ENCODE data around the gene CCDC8. TPM values are rescaled to one million over a fixed set of nuclear protein-coding genes. Genes with fewer than 3 reads are reported as not detected.

Gene CCDC8
- polyA plus RNA-seq, 1 experiment = 9.2 TPM

DNA sequence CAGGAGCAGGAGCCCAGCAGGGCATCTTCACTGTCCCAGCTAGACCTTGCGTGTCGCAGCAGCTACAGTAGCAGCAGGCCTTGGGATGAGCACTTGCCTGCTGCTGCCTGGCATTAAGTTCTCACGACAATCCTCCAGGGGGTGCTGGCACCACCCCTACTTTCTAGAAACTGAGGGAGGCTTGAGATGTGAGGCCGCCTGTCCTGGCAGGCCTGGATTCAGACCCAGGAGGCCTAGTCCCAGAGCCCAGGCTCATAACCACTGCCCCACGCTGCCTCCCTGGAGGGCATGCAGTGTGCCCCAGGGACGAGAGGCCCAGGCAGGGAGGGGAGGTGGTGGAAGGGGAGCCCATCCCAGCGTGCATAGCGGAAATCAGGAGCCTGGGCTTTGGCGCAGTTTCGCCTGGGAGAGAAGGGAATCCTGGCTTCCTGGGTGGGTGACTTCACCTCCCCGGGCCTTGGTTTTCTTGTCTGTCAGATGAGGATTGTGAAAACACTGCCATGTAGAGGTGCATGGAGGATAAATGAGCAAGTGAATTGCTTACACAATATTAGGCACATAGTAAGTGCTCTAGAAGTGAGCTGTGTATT lies 40.4 kb downstream of the CCDC8 start:
- TF ChIP-seq, protein P1, sequence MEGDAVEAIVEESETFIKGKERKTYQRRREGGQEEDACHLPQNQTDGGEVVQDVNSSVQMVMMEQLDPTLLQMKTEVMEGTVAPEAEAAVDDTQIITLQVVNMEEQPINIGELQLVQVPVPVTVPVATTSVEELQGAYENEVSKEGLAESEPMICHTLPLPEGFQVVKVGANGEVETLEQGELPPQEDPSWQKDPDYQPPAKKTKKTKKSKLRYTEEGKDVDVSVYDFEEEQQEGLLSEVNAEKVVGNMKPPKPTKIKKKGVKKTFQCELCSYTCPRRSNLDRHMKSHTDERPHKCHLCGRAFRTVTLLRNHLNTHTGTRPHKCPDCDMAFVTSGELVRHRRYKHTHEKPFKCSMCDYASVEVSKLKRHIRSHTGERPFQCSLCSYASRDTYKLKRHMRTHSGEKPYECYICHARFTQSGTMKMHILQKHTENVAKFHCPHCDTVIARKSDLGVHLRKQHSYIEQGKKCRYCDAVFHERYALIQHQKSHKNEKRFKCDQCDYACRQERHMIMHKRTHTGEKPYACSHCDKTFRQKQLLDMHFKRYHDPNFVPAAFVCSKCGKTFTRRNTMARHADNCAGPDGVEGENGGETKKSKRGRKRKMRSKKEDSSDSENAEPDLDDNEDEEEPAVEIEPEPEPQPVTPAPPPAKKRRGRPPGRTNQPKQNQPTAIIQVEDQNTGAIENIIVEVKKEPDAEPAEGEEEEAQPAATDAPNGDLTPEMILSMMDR (IDR thresholded peaks at IDR 0.05; ENCODE audit: low read depth, low read length) = peak; percentile 50
- no peak for DNase-seq (ENCODE audit: low read depth, low spot score)
- ChIA-PET POLR2A (interaction anchor here (1.3 kb wide), 1 partner anchor 18 kb away, joined by 3 read pairs; no protein-coding TSS in a partner anchor), CTCF (interaction anchor here (0.5 to 1.6 kb wide), 6 partner anchors 15 to 170 kb away, joined by 3 to 5 read pairs (median 4); no protein-coding TSS in a partner anchor)
- H3K27ac ChIP-seq (ENCODE audit: low read depth, low read length) = peak overlapping the region; percentile 83
- no peaks in the 10 kb centered on the region for H3K27me3 ChIP-seq (ENCODE audit: control insufficient read depth, insufficient read depth, low read length)
- H3K9me3 ChIP-seq (ENCODE audit: control insufficient read depth, insufficient read depth, low read length) = no peaks in the 10 kb centered on the region; the same call in 1 of the 2 replicates
- no peak overlapping the region for H3K4me3 ChIP-seq (ENCODE audit: low read depth, low read length)

GRCh38 chr19:46371371-46371901 lies 41.9 kb downstream of the CCDC8 start:
- no peak overlapping the region for H3K27ac ChIP-seq (ENCODE audit: low read depth, low read length)
- TF ChIP-seq, protein P1 (IDR thresholded peaks at IDR 0.05; ENCODE audit: low read depth, low read length) = no peak
- DNase-seq (ENCODE audit: low read depth, low spot score) = no peak
- H3K27me3 ChIP-seq (ENCODE audit: control insufficient read depth, insufficient read depth, low read length) = no peaks in the 10 kb centered on the region
- no peak overlapping the region for H3K4me3 ChIP-seq (ENCODE audit: low read depth, low read length)
- ChIA-PET CTCF (interaction anchor here (1.2 kb wide), 1 partner anchor 24 kb away, joined by 5 read pairs; no protein-coding TSS in a partner anchor), POLR2A (interaction anchor here (0.6 kb wide), 1 partner anchor 24 kb away, joined by 8 read pairs; no protein-coding TSS in a partner anchor)
- no peaks in the 10 kb centered on the region; the same call in 1 of the 2 replicates for H3K9me3 ChIP-seq (ENCODE audit: control insufficient read depth, insufficient read depth, low read length)

- POLR2A ChIA-PET = interaction anchor here (0.7 kb wide), 1 partner anchor 12 kb away, joined by 3 read pairs; no protein-coding TSS in a partner anchor
- DNase-seq (ENCODE audit: low read depth, low spot score) = no peak
- no peak overlapping the region for H3K27ac ChIP-seq (ENCODE audit: low read depth, low read length)
- CTCF ChIA-PET = interaction anchor here (1.1 kb wide), 1 partner anchor 26 kb away, joined by 6 read pairs; no protein-coding TSS in a partner anchor
- TF ChIP-seq, protein P1 (IDR thresholded peaks at IDR 0.05; ENCODE audit: low read depth, low read length) = no peak
- no peak overlapping the region for H3K4me3 ChIP-seq (ENCODE audit: low read depth, low read length)
- no peaks in the 10 kb centered on the region; the same call in 1 of the 2 replicates for H3K9me3 ChIP-seq (ENCODE audit: control insufficient read depth, insufficient read depth, low read length)
- H3K27me3 ChIP-seq (ENCODE audit: control insufficient read depth, insufficient read depth, low read length) = no peaks in the 10 kb centered on the region
Measured at GRCh38 chr19:46369817-46370216, 43.5 kb downstream of the CCDC8 start.

DNA sequence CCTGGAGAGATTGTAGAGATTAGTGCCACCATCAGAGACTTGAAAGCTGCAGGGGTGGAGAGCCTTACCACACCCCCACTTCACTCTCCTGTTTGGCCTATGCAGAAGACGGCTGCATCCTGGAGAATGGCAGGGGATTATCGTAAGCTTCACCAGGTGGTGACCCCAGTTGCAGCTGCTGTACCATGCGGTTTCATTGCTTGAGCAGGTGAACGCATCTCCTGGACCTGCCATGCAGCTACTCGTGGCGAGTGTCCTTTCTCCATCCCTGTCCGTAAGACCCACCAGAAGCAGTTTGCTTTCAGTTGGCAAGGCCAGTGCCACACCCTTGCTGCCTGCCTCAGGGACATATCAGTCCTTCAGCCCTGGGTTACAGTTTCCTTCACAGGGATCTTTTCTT lies 45.2 kb downstream of the CCDC8 start:
- H3K27ac ChIP-seq (ENCODE audit: low read depth, low read length) = no peak overlapping the region
- H3K9me3 ChIP-seq (ENCODE audit: control insufficient read depth, insufficient read depth, low read length) = no peaks in the 10 kb centered on the region; the same call in 1 of the 2 replicates
- no peak for DNase-seq (ENCODE audit: low read depth, low spot score)
- ChIA-PET POLR2A (interaction anchor here (0.6 to 0.9 kb wide), 3 partner anchors 11 to 1258 kb away, joined by 3 read pairs; no protein-coding TSS in a partner anchor), CTCF (interaction anchor here (0.5 to 1.3 kb wide), 3 partner anchors 21 to 359 kb away, joined by 3 to 4 read pairs (median 4); partner anchors contain the start of gene PPP5C)
- no peaks in the 10 kb centered on the region for H3K27me3 ChIP-seq (ENCODE audit: control insufficient read depth, insufficient read depth, low read length)
- TF ChIP-seq, protein P1 (IDR thresholded peaks at IDR 0.05; ENCODE audit: low read depth, low read length) = no peak
- no peak overlapping the region for H3K4me3 ChIP-seq (ENCODE audit: low read depth, low read length)

DNA sequence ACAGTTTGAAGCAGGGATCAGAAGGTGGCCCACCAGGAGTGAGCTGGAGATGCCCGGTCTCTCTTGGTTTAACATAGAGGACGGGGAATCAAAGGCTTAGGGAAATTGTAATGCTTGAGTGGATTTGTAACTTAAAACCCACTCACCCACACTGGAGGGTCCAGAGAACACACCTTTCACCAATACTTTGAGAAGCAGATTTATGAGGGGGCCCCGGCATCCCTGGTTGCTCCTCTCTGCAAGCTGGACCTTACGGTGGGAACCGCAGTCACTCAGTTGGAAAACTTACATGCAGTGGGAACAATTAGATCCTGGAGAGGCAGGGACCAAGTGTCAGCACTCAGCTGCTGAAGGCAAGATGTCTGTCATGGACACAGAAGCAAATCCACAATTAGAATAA lies 45.9 kb downstream of the CCDC8 start:
- CTCF ChIA-PET = interaction anchor here (0.7 kb wide), 1 partner anchor 20 kb away, joined by 3 read pairs; the partner anchor contains the start of gene PPP5C
- Histone ChIP-seq H3K27me3 (ENCODE audit: control insufficient read depth, insufficient read depth, low read length) (no peaks in the 10 kb centered on the region), H3K4me3 (ENCODE audit: low read depth, low read length) (no peak overlapping the region)

More for the DNA sequence above, 45.9 kb downstream of the CCDC8 start:
- H3K27ac ChIP-seq (ENCODE audit: low read depth, low read length) = no peak overlapping the region
- no peaks in the 10 kb centered on the region for H3K9me3 ChIP-seq (ENCODE audit: control insufficient read depth, insufficient read depth, low read length)
- no peak for DNase-seq (ENCODE audit: low read depth, low spot score)
- POLR2A ChIA-PET = interaction anchor here (0.9 kb wide), 1 partner anchor 11 kb away, joined by 3 read pairs; no protein-coding TSS in a partner anchor
- TF ChIP-seq, protein P1 (IDR thresholded peaks at IDR 0.05; ENCODE audit: low read depth, low read length) = no peak

All from AG04450 (cell line).